HG03196 (cell line): ENCODE data around the gene RPP30.

ENCODE experiments used
- ATAC-seq: cut with Tn5 transposase; IDR thresholded peaks from one replicate; pipeline ENCODE4 v1.9.1; 2021; ENCODE audit not compliant: unreplicated experiment

The RPP30 gene

DNA sequence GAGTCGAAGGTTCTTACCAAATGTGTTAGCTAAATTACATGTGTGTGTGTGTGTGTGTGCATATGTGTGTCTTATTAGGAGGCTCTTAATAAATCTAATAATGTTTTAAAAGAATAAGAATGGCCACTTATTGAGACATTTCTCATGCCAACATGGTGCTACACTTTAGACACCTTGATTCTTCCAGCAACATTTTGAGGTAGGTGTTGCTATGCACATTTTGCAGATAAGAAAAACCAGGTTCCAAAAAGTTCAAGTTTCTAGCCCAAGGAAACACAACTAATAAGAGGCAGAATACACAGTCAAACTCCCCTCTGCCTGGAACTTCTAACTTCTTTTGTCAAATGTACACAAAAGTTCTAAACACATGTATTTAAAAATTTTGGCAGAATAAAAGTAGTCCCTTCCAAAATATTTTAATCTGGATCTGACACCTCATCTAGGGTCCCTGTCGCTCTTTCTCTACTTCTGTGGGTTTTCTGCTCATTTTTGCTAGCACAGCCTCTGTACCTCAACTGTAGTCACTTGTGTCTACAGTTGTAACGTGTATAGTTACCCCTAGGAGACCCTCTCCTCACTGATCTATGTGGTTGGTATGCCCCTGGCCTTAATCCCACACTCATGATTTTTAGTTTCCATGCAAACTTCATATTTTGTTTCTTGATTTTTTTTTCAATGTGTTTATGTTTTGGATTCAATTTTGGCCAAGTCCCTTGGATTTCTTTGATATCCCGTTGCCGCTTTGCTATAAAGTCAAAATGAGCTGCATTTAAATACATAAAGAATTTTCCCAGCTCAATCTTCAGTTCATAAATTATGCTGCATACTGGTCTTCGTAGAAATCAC lies 44.8 kb downstream of the RPP30 start:
- no peak for ATAC-seq

DNA sequence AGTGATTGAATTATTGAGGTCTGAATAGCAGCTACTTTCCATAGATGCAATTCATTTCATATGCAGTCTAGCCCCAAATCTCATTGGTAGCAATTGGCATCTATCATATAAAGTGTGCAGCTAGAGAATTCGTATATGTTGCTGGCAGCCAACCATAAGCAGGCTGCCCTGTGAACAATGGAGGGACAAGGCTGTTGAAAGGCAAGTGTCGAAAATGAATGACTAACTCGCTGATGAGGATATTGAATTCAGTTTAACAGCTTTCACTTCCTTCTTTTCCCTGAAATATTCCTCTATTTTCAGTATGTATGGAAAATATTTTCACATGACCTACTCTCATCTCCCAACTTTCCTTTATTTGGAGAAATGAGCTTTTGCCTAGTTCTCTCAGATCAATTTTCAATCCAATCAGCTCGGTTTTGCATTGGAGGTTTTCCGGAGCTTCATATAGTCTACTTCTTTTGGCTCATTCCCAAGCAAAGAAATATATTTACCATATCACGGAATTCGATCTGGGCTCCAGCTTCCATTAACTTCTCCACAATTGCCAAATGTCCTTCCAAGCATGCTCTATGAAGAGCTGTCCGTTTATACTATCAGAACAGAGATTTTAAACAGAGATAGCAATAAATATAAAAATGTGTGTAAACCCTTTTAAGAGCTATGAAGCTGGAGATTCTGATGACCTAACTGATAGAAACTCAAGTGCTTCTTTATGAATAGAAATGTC lies 45.6 kb downstream of the RPP30 start:
- ATAC-seq, result no peak

DNA sequence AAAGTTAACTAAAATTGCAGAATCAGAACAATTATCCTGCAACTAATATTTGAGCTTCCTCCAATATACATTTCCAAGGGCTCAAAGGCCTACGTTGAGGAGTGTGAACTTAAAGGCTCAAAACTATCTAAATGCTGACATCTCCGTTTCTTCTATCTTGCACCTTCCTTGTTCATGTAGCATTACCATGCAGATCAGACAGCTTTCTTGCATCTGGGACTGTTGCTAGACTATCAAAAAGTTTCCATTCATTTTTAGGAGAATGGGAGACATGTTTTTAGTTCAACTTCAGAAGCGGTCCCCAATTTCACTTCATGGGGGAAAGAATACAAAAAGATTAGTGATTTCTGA lies 46.2 kb downstream of the RPP30 start:
- ATAC-seq, result no peak

DNA sequence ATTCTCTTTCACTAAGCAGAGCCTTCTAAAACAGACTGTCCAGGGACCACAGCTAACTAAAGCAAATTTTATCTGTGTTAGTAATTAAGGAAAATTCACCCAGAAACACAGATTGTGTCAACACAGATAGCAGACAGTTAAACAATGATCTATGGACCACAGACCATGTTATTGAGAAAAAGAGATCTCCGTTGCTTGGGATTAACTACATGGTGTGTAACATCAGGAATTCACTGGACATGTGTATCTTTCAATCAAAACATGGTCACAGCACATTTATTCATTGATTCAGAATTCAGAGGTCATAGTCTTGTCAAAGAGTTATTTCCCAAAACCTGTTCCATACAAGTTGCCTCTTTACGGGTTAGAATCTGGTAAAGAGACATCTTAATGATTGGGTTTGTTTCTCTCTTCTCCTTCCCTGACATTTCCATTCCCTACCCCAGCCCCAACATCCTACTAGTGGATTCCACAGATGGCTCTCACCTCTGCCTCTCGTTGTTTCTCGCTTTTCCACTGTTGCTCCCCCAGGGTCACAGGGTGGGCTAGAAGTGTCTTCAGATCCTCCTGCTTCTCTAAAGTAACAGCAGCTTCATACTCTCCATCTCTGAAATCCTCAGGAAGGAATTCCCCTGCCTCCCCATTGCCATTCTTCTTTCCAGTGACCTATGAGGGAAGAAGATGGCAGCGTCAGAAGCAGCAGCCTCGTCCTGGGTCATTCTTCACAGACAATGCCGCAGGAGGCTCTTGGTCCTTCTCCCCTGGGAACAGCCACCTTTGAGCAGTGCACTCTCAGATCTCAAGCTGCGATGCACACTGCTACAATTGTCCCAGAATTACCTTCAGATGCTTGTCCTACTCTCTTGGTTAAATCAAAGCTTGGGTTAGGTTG lies 48.2 kb downstream of the RPP30 start:
- ATAC-seq, result no peak

DNA sequence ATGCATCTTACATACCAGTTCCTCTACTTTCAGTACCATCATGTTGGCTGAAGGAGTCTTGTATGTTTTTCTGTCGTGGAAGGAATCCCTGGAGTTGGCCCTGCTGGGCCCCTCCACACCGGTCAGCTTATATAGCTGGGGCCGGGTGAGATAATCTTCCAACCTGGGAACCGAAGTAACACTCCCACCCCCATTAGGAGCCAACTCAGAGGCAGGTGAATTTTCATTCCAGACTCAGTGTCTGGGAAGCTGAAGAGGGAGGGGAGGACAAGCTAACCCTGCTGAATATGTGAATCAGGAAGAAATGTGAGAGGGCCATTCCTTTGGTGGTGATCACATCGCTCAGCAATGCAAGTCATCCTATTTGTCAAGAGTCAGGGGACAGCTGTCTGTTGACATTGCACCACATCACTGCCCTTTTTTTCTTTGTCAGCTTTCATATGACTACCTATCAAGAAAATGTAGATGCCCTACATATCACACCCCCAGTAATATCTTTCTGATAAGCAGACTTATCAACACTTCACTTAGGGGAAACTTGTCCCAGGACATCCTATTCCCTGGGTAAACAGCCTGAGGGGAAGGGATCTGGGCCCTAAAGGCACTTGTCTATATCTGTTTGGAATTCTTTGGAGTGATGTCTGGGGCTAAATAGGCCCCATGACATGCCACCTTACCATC lies 49.4 kb downstream of the RPP30 start, which contains the start of gene ANKRD1:
Gene ANKRD1, minus strand, starts transcription at position 102 of the 681 bp plus-strand sequence. Its CDS starts 60 bp downstream, at position 42.
- no peak for ATAC-seq

DNA sequence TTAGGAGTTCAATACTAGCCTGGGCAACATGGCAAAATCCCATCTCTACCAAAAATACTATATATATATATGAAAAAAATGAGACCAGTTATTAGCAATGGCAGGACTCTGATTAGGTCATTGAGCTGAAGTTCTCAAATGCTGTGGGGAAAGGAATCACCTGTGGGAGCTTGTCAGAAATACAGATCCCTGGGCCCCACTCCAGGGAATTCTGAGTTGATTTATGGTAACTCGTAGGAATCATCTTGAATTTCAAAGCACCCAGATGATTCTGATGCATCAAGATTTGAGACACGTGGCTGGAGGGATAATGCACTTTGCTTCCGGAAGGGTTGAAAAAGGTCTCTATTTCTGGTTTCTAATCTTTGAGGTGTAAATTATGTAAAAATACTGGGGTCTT lies 50.1 kb downstream of the RPP30 start:
- no peak for ATAC-seq

DNA sequence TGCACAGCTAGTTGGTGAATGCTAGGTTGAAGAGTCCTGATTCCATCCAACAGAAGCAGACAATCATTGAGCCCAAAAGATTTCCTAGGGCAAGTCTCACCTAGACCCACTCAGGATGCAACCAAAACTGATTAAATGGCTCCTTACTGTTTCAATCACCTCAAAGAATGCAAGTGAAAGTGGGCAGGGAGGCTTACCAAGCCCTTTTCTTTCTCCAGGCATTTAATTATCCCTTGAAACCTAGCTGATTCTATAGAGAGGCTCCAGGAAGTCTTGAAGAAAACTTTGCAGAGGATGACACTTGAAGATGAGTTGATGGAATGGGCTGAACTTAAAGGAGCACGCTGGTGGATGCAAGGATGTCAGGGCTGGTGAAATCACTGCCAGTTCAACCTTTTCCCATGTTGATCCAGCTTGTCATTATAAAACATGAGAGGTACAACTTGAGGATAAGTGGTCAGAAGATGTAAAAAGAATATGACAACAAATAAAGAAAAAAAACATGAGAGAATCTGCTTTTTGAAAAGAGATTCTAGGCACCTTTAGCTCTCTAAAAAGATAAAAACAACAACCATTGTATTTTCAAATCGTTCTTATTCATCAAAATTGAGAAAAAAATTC lies 51.4 kb downstream of the RPP30 start:
- no peak for ATAC-seq

DNA sequence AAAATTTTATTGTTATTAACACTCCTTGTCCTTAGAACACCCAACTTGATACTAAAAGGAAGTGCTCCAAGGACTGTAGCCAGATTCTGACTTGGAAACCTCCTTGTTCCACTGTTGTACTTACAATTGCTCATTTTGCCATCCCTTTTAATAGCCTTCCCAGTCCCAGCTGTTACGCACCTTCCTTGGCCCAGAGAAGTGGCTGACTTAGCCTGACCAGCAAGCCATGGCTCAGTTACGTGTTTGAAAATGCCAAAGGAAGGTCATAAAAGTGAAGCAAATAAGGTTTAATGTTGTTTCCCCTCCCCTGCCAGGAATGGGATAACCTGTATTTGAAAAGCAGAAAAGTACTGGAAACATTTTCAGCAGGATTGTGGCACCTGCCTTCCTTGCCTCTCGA lies 52.8 kb downstream of the RPP30 start:
- ATAC-seq, result no peak

DNA sequence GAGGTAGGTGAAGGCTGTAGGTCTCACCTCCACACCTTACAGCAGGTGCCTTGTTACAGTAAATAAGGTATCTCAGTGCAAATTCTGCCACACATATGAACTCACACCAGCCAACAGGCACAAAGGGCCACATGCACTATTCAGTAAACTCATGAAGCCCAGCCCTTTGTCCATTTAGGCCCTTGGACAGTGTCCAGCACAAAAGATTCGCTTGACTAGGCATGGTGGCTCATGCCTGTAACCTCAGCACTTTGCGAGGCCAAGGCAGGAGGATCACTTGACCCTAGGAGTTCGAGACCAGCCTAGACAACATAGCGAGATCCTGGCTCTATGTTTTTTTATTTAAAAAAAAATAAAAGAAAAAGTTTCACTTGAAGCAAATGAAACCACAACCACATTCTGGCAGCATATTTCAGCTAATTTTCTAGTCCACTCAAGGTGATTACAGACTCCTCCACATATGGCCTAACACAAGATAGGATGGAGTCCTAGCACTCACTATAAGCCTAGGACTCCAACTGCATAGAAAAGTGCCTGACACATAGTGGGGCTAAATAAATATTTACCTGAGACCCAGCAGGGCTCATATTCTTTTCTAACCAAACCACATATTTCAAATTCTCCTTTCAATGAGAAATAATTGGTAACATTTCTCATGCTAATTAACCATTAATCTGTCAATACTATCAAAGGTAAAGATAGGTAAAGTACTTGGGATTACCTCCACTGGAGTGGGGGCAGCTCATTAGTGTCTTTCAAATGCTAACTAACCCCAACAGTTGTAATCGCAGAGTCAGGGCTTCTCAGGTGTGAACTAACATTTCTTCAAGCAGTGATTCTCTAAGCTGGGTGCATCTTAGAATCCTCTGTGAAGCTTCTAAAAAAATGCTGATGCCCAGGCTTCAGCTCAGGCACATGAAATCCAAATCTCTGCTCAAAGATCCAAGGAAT lies 53.6 kb downstream of the RPP30 start:
- ATAC-seq, result no peak

DNA sequence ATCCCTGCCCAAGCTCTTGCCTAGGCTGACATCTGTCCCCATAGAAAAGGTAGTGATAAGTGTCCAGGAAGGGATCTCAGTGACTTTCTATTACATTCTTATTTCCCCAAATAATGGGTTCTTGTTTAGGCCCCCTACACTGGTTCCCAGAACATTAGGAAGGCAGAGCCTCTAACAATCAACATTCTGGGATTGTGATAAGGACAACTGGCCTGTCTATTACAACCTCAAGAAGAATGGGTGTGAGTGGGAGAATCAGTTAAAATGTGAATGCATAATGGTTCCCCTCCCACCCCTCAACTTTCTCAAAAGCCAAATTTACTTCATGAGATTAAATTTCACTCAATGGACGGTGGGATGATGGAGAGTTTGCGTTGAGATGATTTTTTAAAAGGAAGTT lies 55.5 kb downstream of the RPP30 start:
- no peak for ATAC-seq

DNA sequence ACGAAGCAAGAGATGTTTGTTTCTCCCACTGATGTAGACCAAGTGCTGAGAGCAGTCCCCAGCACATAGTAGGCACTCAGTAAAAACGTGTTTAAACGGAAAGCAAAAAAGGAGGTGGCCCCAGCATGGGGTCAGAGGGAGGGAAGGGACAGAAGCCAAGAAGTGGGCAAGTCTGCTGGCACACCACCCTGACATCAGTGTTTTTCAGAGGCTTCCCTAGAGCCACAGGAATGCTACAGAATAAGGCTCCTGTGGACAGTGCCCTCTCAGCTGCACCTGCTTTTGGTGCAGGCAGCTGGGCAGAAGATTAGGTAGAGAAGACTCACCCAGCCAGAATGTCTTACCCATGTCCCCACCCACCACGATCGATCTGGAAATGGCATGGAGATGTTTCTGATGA lies 57.4 kb downstream of the RPP30 start:
- ATAC-seq, result no peak

DNA sequence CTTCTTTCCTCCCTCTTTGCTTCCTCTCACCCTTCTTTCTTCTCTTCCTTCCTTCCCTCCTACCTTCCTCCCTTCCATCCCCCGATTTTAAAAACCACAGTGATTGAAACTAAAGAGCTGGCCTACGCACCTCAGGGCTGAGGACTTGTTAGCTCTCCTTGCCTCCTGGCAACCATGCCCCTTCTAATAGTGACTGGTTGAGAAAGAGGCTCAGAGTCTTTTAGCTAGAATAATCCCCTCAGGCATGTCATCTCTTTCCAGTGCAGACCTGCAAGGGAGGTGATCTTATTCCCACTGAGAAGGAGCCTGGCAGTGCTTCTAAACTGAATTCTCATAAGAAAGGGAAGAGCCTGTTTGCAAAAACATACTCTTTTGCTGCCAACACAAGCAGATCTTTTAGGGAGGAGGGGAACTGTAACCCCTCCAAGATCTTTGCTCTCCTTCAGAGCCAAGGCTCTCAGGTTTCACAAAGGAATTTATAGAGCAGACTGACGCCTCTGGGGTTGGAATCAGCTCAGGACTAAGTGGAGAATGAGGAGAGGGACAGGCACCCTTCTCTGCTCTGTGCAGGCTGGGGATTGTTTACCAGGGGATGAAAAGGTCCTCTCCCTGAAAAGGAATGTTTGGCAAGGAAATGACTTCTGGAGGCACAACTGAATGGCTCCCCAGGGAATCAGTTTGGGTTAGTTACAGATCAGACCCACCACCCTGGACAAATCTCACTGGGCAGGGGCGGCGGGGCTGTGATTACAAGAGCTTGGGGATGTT lies 58.5 kb downstream of the RPP30 start:
- ATAC-seq, result no peak

DNA sequence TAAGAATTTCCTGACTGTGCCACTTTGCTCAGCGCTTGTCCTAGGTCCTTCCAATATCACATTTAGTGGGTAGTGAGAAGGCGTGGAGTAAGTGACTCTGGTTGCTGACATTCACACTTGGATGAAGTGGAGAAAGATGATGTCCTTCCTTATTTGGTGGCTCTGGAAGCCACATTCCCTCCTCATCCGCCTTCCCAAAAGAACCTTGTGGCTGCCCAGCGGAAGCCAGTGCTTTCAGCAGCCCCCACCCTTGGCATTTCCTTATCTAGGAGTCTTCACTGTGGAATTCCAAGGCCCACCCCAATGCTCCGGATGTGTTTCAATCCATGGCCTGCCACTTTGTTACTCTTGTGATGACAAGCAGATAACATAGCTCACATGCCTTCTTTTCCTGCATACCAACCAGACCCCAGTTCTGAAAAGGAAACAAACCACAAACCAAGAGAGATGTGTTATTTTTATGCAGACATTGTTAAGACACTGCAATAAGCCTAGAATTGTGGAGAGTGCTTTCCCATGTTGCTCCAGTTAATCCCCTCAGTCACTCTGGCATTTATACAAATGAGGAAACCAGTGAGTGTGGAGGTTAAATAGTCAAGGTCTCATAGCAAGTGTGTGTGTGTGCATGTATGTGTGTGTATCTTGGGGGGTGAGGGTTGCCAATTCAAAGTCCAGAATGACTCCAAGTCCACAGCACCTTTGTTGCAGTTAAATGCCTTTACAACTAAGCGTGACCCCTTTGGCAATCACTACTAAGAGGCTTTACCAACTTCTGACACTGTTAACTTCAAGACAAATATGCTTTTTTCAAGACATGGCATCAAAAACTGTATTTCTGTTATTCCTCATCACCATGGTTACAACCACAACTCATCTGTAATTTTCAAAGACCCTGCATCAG lies 59.4 kb downstream of the RPP30 start:
- no peak for ATAC-seq

DNA sequence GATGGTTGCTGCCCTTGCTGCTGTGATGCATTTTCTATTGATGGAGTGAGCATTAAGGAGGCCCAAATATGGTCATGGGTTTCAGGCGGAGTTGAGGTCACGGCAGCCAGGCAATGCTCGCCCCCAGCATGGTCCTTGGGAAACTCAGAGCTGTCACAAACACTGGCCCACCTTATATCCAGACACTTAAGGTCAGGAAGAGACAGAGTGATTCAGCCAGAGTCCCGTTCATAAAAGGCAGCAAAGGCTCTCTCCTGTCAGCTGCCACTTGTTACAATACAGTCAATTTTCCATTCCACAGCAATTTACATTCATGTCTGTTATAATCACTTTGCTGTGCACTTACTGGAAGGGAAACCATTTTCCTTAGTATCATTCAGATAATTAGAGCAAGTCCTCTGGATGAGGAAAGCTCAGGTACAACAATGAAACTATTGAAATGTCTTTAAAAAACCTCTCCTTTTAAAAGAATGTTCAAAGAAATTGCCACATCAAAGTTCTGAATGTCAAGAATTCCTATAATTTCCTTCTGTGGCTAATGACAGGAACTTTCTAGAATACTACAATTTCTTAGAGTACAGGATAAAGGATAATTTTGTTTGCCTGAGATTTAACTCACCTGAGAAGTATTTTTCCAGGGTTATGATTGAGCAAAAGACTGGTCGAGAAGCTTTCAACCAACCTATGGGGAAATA lies 64.0 kb downstream of the RPP30 start:
- no peak for ATAC-seq

DNA sequence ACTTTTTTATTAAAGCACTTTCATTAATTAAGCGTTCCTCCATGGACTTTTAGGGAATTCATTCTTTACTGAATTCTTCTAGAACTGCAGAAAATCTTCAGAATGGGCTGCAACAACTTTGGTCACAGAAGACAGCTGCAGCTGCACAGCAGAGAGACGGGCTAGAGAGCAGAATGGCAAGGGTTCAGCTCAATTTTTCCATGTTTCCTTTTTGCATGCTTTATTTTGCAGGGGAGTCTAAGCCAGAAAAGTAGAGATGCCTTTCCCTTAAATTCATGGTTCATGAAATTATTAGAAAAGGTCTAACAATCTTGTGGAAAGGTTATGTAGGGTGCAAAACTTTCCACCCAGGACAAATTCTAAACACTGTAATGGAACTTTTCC lies 64.5 kb downstream of the RPP30 start:
- no peak for ATAC-seq

DNA sequence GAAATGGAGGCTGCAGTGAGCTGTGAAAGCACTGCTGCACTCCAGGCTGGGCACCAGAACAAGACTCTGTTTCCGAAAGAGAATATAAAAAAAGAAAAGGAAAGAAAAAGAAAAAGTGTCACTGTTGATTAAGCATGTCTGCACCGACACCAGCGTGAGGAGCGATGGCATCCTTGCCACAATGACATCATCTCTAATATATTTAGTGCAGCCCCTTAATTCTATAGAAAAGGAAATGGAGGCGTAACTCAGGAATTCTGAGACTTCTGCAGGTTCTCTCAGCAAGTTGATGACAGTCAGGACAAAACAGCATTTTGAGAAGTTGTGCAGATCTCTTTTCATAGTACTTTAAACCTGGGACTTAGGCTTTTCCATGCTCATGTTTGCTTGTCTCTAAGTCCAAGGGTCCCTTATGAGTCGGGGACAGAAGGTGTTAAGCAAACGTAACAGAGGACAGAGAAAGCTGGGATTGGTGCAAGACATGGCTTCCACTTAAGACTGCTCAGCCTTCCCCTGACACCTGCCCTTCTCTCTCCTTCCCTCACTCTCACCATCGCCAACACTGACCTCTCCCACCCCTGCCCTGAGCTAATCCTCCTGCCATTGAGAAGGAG lies 66.0 kb downstream of the RPP30 start:
- no peak for ATAC-seq

DNA sequence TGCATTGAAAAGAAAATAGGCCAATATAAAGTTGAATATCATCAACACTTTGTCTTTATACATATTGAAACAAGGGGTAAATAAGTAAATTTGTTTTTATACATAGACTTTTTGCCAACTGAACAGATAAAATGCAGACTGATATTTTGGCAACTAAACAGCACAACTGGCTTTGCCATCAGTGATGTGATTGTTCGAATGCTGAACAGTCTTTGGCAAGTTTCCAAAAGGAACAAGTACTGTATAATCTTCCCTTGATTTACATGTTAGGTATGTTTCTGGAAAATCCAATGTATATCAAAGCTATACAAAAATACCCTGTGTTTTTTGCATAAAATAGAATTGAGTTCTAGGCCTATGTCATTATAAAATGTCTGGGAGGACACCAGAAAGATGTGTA lies 67.3 kb downstream of the RPP30 start:
- ATAC-seq, result no peak
